Uterus (tissue), 2 donors: ENCODE data around the gene PRUNE1.

Experiments used
- CTCF ChIP-seq, 4 experiments: fragments of 200-600 bp in 2 of 4; fragments of 450-650 bp in 2 of 4; sonication (generic) in 2 of 4; IDR thresholded peaks; one replicate each; pipeline ENCODE4 v1.5.1; 2016 to 2019; ENCODE audit warnings: antibody characterized with exemption in 4 of 4, mild to moderate bottlenecking in 2 of 4, moderate library complexity in 1 of 4
- POLR2A ChIP-seq, 2 donors: fragments of 450-650 bp; IDR thresholded peaks; one replicate each; pipeline ENCODE4 v1.6.1; 2016; ENCODE audit warnings: antibody characterized with exemption in 2 of 2, mild to moderate bottlenecking in 1 of 2, moderate library complexity in 1 of 2

DNA sequence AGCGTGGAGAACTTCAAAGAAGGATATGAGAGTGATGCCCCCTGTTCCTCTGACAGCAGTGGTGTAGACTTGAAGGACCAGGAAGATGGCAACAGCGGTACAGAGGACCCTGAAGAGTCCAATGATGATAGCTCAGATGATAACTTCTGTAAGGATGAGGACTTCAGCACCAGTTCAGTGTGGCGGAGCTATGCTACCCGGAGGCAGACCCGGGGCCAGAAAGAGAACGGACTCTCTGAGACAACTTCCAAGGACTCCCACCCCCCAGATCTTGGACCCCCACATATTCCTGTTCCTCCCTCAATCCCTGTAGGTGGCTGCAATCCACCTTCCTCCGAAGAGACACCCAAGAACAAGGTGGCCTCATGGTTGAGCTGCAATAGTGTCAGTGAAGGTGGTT, 47.6 kb upstream of the PRUNE1 start:
- TF ChIP-seq CTCF (IDR thresholded peaks at IDR 0.05) (no peak), POLR2A (IDR thresholded peaks at IDR 0.05) (no peak)
